ENCODE results near the gene CD164.

GRCh38 chr6:109397020-109397419, 14.8 kb upstream of the CD164 start:
- TF ChIP-seq CTCF (IDR thresholded peaks at IDR 0.05), result peak; percentile 58; the same call in 1 of the 2 replicates
- TF ChIP-seq REST (IDR thresholded peaks at IDR 0.05; ENCODE audit: insufficient read depth in 1 of 2, low read depth in 2 of 2, low read length in 1 of 2), result no peak
- TF ChIP-seq TCF7L2 (IDR thresholded peaks at IDR 0.05; ENCODE audit: low read depth, low read length), result no peak
